Measurements from ENCODE around the gene IRF2. TPM values are rescaled to one million over a fixed set of nuclear protein-coding genes. Genes with fewer than 3 reads are reported as not detected.

IRF2 gene
- total RNA-seq, 3 donors from 2014 or later (not counting 1 experiment from before 2014, with no cell fraction given) = 50.6 to 68.5 (median 59.8) TPM

DNA sequence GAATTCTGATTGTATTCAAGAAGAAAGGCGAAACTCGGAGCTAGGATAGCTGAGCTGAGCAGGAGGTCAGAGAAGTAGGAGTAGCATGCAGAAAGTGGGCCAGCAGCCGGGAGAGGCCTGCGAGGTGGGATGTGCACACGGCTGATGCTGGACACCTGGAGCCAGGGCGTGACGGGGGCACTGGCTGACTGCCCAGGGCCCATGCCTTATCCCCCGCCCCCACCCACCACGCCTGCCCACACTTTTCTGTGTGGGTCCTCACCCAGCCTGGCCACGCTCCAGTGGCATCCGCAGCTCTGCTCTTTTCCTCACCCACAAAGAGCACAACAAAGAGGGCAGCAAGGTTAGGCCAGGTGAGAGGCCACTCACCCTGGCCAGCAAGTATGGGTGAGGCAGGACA lies 30.0 kb upstream of the IRF2 start:
- peak overlapping the region; percentile 45 to 79 for H3K27ac Mint-ChIP-seq
- H3K27me3 ChIP-seq (ENCODE audit: control insufficient read depth, insufficient read depth, low read length) = no peaks in the 10 kb centered on the region
- ATAC-seq (no peak), DNase-seq (no peak)
- no peaks in the 10 kb centered on the region for H3K9me3 Mint-ChIP-seq
- TF ChIP-seq, protein P1, sequence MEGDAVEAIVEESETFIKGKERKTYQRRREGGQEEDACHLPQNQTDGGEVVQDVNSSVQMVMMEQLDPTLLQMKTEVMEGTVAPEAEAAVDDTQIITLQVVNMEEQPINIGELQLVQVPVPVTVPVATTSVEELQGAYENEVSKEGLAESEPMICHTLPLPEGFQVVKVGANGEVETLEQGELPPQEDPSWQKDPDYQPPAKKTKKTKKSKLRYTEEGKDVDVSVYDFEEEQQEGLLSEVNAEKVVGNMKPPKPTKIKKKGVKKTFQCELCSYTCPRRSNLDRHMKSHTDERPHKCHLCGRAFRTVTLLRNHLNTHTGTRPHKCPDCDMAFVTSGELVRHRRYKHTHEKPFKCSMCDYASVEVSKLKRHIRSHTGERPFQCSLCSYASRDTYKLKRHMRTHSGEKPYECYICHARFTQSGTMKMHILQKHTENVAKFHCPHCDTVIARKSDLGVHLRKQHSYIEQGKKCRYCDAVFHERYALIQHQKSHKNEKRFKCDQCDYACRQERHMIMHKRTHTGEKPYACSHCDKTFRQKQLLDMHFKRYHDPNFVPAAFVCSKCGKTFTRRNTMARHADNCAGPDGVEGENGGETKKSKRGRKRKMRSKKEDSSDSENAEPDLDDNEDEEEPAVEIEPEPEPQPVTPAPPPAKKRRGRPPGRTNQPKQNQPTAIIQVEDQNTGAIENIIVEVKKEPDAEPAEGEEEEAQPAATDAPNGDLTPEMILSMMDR (IDR thresholded peaks at IDR 0.05) = no peak
- H3K9me3 ChIP-seq (ENCODE audit: control insufficient read depth, insufficient read depth, low read length) = no peaks in the 10 kb centered on the region
- H3K4me3 Mint-ChIP-seq = peak overlapping the region; percentile 18
- H3K4me1 ChIP-seq (ENCODE audit: control insufficient read depth, insufficient read depth, low read length) = peaks cover 17% of the 10 kb centered on the region
- 56% methylated on average over 11 of the region's 11 CpGs for WGBS (ENCODE audit: insufficient coverage)
- H3K27ac ChIP-seq (ENCODE audit: low read length) = peak overlapping the region; percentile 15
- no peaks in the 10 kb centered on the region for H3K27me3 Mint-ChIP-seq (ENCODE audit: low read depth in 2 of 2)
- peaks cover 17 to 22% of the 10 kb centered on the region in 2 donors for H3K4me1 Mint-ChIP-seq
- H3K36me3 ChIP-seq (ENCODE audit: control insufficient read depth, insufficient read depth, low read length) = no peaks in the 10 kb centered on the region
- H3K4me3 ChIP-seq (ENCODE audit: low read length) = no peak overlapping the region
- H3K36me3 Mint-ChIP-seq = no peaks in the 10 kb centered on the region
- intact Hi-C loops (cut with micrococcal nuclease) = no loop called here

DNA sequence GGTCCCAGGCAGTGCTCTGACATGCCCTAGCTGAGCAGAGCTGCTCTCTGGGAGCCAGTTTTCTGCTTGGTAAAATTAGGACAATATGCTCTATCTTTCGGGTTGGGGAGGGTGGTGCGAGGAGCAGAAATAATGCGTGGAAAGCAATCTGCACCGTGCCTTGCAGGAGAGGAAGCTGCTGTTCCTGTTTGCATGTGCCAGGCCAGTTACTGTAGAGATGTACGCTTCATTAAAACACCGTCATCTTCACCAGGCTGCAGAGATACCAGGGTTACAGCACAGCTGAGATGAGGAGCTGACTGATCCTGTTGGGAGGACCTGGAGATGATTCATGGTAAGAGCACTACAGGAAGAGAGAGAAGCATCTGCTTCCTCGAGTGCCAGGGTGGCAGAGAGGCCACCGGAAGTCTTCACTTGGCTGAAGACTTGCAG lies 29.5 kb upstream of the IRF2 start:
- Histone ChIP-seq H3K27ac (ENCODE audit: low read length) (peak overlapping the region; percentile 15), H3K27me3 (ENCODE audit: control insufficient read depth, insufficient read depth, low read length) (no peaks in the 10 kb centered on the region), H3K4me3 (ENCODE audit: low read length) (no peak overlapping the region), H3K9me3 (ENCODE audit: control insufficient read depth, insufficient read depth, low read length) (no peaks in the 10 kb centered on the region), H3K36me3 (ENCODE audit: control insufficient read depth, insufficient read depth, low read length) (no peaks in the 10 kb centered on the region), H3K4me1 (ENCODE audit: control insufficient read depth, insufficient read depth, low read length) (peaks cover 17% of the 10 kb centered on the region)
- H3K36me3 Mint-ChIP-seq = no peaks in the 10 kb centered on the region
- TF ChIP-seq, protein P1 (IDR thresholded peaks at IDR 0.05) = no peak
- peaks cover 17 to 22% of the 10 kb centered on the region in 2 donors for H3K4me1 Mint-ChIP-seq
- DNase-seq (peak in 1 of 2 donors; percentile 46), ATAC-seq (peak; percentile 53 to 72 (median 62))
- peak overlapping the region; percentile 45 to 79 for H3K27ac Mint-ChIP-seq
- H3K27me3 Mint-ChIP-seq (ENCODE audit: low read depth in 2 of 2) = no peaks in the 10 kb centered on the region
- intact Hi-C loops (cut with micrococcal nuclease) = no loop called here
- H3K4me3 Mint-ChIP-seq = peak overlapping the region; percentile 18
- 7% methylated on average over 8 of the region's 8 CpGs for WGBS (ENCODE audit: insufficient coverage)
- H3K9me3 Mint-ChIP-seq = no peaks in the 10 kb centered on the region

DNA sequence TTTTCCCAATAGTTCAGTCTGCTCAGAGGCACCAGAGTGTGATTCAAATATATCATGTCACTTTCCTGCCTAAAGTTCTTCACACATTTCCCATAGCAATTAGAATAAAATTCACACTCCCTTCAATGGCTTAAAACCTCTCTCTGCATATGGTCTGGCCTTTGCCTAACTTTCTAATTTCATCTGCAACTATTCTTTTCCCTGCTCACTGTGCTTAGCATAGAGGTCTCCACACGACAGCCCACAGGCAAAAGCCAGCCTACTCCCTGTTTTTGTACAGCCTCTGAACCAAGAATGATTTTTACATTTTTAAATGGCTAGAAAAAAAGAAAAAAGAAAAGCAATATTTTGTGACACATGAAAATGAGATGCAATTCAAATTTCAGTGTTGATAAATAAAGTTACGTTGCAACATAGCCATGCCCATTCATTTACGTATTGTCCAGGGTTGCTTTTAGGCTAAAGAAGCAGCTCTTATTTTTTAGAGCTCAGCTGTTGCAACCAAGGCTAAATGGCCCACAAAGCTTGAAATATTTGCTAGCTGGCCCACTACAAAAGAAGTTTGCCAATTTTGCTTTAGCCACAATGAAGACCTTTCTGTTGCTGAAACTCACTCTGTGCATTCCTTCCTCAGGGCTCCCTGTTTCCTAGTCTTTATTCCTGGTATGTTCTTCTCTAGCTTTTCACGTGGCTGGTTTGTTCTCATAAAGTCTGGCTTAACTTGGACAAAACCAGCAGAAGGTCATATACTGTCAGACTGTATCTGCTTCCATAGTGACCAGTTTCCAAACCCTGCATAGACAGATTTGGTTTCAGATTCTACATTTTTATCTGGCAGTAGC lies 26.6 kb upstream of the IRF2 start:
- intact Hi-C loops (cut with micrococcal nuclease) = no loop called here
- Mint-ChIP-seq H3K9me3 (no peaks in the 10 kb centered on the region), H3K36me3 (no peaks in the 10 kb centered on the region), H3K4me1 (peaks cover 17 to 18% of the 10 kb centered on the region in 2 donors), H3K27ac (peak overlapping the region in 1 of 2 donors; percentile 10), H3K4me3 (no peak overlapping the region), H3K27me3 (ENCODE audit: low read depth in 2 of 2) (no peaks in the 10 kb centered on the region)
- no peaks in the 10 kb centered on the region for H3K27me3 ChIP-seq (ENCODE audit: control insufficient read depth, insufficient read depth, low read length)
- no peaks in the 10 kb centered on the region for H3K36me3 ChIP-seq (ENCODE audit: control insufficient read depth, insufficient read depth, low read length)
- DNase-seq (no peak), ATAC-seq (no peak)
- no peaks in the 10 kb centered on the region for H3K9me3 ChIP-seq (ENCODE audit: control insufficient read depth, insufficient read depth, low read length)
- no peak overlapping the region for H3K27ac ChIP-seq (ENCODE audit: low read length)
- TF ChIP-seq, protein P1 (IDR thresholded peaks at IDR 0.05) = no peak
- no peak overlapping the region for H3K4me3 ChIP-seq (ENCODE audit: low read length)
- H3K4me1 ChIP-seq (ENCODE audit: control insufficient read depth, insufficient read depth, low read length) = peaks cover 14% of the 10 kb centered on the region
- 98% methylated on average over 4 of the region's 4 CpGs for WGBS (ENCODE audit: insufficient coverage)
